ENCODE results near the gene TUBA4A. TPM values are rescaled to one million over a fixed set of nuclear protein-coding genes. Genes with fewer than 3 reads are reported as not detected.
"Not testable (repeated sequence)": the region's sequence is repeated elsewhere in the genome, so short reads cannot be mapped to it uniquely, and the experiment has no call there.

TUBA4A gene
- total RNA-seq, 4 donors from 2014 or later = 33.2 to 89.3 (median 56.2) TPM

DNA sequence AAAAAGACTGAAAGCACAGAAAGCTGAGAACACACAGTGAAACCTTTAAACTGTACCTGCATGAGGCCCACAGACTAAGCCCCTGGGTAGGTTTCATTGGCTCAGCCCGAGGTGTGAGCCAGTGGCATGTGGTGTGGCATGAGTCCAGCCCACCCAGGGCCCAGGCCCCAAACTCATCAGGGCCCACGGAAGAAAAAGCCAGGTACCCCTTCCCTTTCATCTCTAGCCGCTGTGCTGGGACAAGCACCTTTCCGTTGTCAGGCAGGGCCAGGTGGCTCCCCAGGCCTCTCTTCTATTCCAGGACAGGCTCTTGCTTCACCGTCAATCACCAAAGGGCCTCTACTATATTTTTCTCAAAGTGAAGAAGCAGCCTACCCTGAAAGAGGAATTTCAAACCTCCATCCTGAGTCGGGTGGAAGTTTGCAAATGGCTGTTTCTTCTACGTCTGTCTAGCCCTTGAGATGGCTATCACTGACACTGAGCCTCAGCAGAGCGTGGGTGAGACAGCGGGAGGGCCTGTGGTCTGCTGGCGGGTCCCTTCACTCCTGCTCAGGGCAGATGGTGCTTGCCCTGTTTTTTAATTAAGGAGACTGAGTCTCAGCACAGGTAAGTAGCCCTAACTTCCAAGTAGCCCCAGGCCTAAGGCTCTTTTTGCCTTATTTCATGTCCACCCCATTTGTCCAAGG, 34.0 kb upstream of the TUBA4A start:
- no peak for ATAC-seq
- TF ChIP-seq, protein P1, sequence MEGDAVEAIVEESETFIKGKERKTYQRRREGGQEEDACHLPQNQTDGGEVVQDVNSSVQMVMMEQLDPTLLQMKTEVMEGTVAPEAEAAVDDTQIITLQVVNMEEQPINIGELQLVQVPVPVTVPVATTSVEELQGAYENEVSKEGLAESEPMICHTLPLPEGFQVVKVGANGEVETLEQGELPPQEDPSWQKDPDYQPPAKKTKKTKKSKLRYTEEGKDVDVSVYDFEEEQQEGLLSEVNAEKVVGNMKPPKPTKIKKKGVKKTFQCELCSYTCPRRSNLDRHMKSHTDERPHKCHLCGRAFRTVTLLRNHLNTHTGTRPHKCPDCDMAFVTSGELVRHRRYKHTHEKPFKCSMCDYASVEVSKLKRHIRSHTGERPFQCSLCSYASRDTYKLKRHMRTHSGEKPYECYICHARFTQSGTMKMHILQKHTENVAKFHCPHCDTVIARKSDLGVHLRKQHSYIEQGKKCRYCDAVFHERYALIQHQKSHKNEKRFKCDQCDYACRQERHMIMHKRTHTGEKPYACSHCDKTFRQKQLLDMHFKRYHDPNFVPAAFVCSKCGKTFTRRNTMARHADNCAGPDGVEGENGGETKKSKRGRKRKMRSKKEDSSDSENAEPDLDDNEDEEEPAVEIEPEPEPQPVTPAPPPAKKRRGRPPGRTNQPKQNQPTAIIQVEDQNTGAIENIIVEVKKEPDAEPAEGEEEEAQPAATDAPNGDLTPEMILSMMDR (IDR thresholded peaks at IDR 0.05) = no peak
- TF ChIP-seq POLR2AphosphoS5 (IDR thresholded peaks at IDR 0.05) (no peak), POLR2A (IDR thresholded peaks at IDR 0.05) (no peak), EP300 (IDR thresholded peaks at IDR 0.05) (no peak)
- peaks cover 0 to 49% (median 6%) of the 10 kb centered on the region in 3 donors for H3K4me1 ChIP-seq
- H3K9me3 ChIP-seq = no peaks in the 10 kb centered on the region
- H3K27me3 ChIP-seq = no peaks in the 10 kb centered on the region
- H3K27ac ChIP-seq = peak overlapping the region in 1 of 4 donors; percentile 76
- 81 to 100% methylated on average over 4 to 8 of the region's 10 CpGs for WGBS, 2 donors (ENCODE audit: low coverage in 1 of 2)
- no peak overlapping the region for H3K4me3 ChIP-seq
- H3K36me3 ChIP-seq = peaks cover 0 to 42% of the 10 kb centered on the region in 2 donors

DNA sequence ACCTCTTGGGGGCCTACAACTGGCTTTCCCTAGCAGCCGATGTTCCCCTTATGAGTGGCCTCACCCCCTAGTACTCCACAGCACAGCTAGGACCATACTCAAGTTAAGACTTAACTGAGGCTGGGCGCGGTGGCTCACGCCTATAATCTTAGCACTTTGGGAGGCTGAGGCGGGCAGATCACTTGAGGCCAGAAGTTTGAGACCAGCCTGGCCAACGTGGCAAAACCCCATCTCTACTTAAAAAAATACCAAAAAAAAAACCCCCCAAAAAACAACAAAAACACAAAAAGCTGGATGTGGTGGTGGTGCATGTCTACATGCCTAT, 33.4 kb upstream of the TUBA4A start:
- WGBS, 2 donors (ENCODE audit: low coverage in 1 of 2) = no CpG with 5 or more reads among the region's 6 CpGs
- not testable (repeated sequence) for H3K4me3 ChIP-seq, H3K27me3 ChIP-seq, ATAC-seq, H3K9me3 ChIP-seq
- H3K4me1 ChIP-seq = peaks cover 0 to 53% (median 6%) of the 10 kb centered on the region in 3 donors
- peaks cover 0 to 48% of the 10 kb centered on the region in 2 donors for H3K36me3 ChIP-seq
- H3K27ac ChIP-seq = peak overlapping the region in 3 of 4 donors; percentile 25 to 76 (median 56)

DNA sequence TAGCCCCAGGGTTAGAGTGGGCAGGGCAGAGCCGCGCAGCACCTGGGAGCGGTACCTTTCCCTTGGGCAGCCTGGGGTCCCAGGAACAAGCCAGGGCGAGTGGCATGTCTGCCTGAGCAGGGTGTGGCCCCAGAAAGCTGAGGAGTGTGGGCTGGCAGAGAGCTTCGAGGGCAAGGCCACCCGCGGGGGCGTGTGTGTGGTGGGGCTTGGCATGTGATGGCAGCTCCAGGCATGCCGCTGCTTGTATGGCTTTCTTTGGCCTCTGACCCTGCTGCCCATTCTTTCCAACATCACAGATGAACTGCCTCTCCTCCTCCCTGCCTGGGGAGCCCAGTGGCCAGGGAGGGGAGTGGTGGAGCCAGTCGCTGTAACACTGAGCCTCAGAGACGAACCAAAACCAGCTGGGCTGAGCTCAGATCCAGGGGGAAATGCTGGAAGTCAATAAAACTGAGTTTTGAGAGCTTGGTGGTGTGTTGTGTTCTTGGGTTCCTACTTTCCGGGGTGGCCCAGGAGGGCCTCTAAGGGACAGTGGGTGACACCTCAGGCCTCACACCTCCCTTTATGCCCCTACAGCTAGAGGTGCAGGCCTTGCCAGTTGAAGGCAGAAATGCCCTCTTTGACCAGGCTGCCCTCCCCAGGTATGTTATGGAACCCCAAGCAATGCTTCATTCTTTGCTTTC, 32.9 kb upstream of the TUBA4A start:
- ATAC-seq = no peak
- H3K4me3 ChIP-seq = no peak overlapping the region
- H3K9me3 ChIP-seq = no peaks in the 10 kb centered on the region
- no peaks in the 10 kb centered on the region for H3K27me3 ChIP-seq
- peaks cover 0 to 53% of the 10 kb centered on the region in 2 donors for H3K36me3 ChIP-seq
- TF ChIP-seq, protein P1 (IDR thresholded peaks at IDR 0.05) = no peak
- TF ChIP-seq POLR2AphosphoS5 (IDR thresholded peaks at IDR 0.05) (no peak), POLR2A (IDR thresholded peaks at IDR 0.05) (no peak), EP300 (IDR thresholded peaks at IDR 0.05) (no peak)
- H3K4me1 ChIP-seq = peaks cover 0 to 58% (median 6%) of the 10 kb centered on the region in 3 donors
- H3K27ac ChIP-seq = peak overlapping the region in 3 of 4 donors; percentile 25 to 76 (median 56)
- 52% methylated on average over 2 of the region's 12 CpGs; no CpG with 5 or more reads in 1 of the 2 donors for WGBS, 2 donors (ENCODE audit: low coverage in 1 of 2)

DNA sequence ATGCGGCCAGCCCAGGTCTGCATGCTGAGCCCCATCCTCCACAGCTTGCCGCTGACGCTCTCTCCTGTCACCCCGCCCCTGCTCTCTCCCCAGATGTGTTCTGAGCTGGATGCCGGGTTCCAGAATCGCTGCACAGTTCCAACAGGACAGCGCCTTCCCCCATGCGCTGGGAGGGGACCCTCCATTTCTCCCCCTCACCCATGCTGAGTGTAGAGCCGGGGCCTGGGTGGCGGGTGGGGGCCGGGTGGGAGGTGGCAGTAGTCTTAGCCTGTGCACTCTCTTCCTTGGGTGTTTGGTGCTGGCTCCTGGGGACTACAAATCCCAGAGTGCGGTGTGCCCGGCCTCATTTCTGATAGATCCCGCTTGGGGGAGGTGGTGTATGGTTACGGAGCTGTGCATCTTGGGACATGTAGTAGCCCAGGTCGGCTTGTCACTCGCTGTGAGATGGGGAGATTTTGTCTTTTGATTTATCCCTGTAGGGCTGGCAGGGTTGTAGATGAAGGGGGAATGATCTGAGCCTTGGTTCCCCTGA, 32.2 kb upstream of the TUBA4A start:
- Histone ChIP-seq H3K27ac (peak overlapping the region in 3 of 4 donors; percentile 25 to 76 (median 56)), H3K4me3 (no peak overlapping the region), H3K36me3 (peaks cover 0 to 60% of the 10 kb centered on the region in 2 donors), H3K27me3 (no peaks in the 10 kb centered on the region), H3K9me3 (no peaks in the 10 kb centered on the region), H3K4me1 (peaks cover 0 to 64% (median 6%) of the 10 kb centered on the region in 3 donors)
- ATAC-seq = peak; percentile 43
- WGBS, 2 donors (ENCODE audit: low coverage in 1 of 2) = no CpG with 5 or more reads among the region's 17 CpGs
- TF ChIP-seq, protein P1 (IDR thresholded peaks at IDR 0.05) = no peak
- no peak for TF ChIP-seq EP300 (IDR thresholded peaks at IDR 0.05)
- no peak for TF ChIP-seq POLR2AphosphoS5 (IDR thresholded peaks at IDR 0.05)
- TF ChIP-seq POLR2A (IDR thresholded peaks at IDR 0.05) = no peak

DNA sequence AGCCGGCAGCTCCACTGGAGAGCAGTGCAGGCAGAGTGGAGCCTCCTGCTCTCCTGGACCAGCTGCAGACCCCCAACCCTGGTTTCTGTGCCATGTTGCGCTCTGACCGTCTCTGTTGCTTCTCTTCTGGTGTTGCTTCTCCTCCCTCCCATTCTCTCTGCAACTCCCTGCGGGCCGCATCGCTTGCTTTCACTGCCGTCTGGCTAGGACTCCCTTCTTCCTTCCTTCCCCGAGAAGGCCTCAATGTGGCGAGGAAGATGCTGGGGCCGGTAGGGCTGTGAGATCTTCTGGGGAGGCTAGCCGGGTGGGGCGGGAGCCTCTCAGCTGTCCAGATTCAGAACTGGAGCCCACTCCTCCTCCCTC, 31.6 kb upstream of the TUBA4A start:
- no peaks in the 10 kb centered on the region for H3K27me3 ChIP-seq
- H3K27ac ChIP-seq = peak overlapping the region in 3 of 4 donors; percentile 25 to 76 (median 56)
- no peaks in the 10 kb centered on the region for H3K9me3 ChIP-seq
- TF ChIP-seq, protein P1 (IDR thresholded peaks at IDR 0.05) = no peak
- TF ChIP-seq EP300 (IDR thresholded peaks at IDR 0.05) (no peak), POLR2A (IDR thresholded peaks at IDR 0.05) (no peak), POLR2AphosphoS5 (IDR thresholded peaks at IDR 0.05) (no peak)
- H3K36me3 ChIP-seq = peaks cover 0 to 66% of the 10 kb centered on the region in 2 donors
- H3K4me1 ChIP-seq = peaks cover 0 to 70% (median 9%) of the 10 kb centered on the region in 3 donors
- no CpG with 5 or more reads among the region's 12 CpGs for WGBS, 2 donors (ENCODE audit: low coverage in 1 of 2)
- ATAC-seq = no peak
- H3K4me3 ChIP-seq = no peak overlapping the region

All from gastroesophageal sphincter (tissue), 4 donors.